Measurements from ENCODE around the gene COL4A2.

The COL4A2 gene

DNA sequence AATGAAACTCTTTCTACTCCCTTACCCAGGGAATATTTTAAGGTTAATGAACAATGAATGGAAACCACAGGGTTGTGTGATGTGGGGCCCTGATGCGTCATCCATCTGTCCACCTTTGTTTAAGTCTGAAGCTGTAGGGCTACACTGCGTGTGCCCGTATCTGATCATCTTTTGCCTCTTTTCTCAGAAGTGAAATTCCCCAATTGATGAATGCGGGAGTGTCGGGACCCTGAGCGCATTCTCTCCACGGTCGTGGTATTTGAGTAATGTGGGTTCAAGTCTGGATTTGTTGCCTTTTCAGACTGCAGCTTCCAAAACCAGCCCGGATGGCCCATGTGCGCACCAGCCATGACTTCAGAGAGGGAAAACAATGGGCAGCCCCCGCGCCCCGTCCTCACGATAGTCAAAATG lies 112.3 kb downstream of the COL4A2 start:
- no peak for DNase-seq (ENCODE audit: low spot score)

DNA sequence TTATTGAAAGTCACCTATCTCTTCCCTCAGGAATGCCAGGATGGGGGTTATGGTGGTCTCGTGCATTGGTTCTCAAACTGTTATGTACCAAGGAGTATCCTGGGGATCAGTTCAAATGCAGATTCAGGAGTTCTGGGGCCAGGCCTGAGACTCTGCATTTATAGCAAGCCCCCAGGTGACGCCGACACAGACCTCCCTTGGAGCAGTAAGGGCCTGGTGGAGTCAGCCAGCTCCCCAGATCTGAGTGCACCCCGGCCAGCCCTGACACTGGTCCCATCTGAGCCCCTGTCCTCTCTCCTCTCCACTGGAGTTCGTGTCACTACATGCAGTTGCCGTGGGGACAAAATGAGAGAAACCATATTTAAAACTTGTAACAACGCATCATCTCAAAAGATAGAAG lies 112.9 kb downstream of the COL4A2 start:
- DNase-seq (ENCODE audit: low spot score), result no peak

DNA sequence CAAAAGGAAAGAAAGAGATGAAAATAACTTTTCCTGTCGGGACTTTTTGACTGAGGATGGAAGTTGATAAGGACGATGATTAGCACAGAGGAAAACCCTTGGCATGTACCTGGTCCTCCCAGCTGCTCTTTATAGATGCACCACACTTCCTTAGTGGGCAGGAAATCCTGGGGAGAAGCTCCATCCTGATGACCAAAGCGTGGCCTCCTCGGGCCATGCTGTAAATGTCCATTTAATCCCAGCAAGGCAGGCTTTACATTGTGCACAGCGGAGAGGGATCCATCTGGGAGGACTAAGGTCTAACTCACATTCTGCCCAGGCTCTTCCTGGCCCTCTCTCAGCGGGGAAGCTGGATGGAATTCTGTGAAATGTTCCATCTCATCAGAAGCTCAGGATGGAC lies 113.5 kb downstream of the COL4A2 start:
- DNase-seq (ENCODE audit: low spot score), result no peak

DNA sequence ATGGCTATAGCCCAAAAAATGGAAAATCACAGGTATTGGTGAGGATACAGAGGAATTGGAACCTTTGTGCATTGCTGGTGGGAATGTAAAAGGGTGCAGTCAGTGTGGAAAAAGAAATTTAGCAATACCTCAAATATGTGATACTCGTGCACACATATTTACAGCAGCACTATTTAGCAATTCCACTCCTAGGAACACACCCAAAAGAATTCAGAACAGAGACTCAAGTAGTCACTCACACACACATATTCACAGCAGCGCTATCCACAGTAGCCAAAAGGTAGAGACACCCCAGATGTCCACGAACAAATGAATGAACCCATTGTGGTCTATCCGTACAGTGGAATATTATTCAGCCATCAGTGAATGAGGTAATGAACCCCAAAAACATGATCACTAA lies 114.0 kb downstream of the COL4A2 start:
- no peak for DNase-seq (ENCODE audit: low spot score)

DNA sequence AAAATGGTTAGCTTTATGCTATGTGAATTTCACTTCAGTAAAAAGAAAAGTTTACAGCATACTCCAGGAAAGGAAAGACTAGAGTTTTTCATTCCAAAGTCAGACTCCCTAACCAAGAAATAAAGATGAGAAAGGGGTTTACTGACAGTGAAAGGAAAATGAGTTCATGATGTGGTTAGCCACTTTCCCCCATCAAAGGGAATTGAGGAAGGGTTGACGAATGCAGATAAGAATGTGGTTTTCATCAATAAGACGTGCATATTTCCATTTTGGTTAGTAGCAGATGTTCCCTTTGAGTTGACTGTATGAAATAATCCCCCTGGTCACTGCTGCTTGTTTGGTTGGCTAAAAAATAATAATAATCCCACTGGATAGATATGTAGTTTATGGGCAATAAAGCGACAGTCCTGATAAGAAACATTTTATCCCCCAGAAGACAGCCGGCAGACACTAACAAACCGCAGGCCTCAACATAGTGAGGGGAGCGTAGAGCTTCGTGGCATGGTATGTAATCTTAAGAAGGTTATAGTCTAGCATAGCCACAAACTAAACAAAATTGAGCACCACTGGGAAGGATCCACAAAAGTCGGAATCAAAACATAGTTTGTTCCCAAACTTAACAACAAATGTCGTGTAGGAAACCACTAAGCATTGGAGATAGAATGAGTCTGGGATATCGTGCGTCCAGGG lies 114.8 kb downstream of the COL4A2 start:
- DNase-seq (ENCODE audit: low spot score), result no peak

DNA sequence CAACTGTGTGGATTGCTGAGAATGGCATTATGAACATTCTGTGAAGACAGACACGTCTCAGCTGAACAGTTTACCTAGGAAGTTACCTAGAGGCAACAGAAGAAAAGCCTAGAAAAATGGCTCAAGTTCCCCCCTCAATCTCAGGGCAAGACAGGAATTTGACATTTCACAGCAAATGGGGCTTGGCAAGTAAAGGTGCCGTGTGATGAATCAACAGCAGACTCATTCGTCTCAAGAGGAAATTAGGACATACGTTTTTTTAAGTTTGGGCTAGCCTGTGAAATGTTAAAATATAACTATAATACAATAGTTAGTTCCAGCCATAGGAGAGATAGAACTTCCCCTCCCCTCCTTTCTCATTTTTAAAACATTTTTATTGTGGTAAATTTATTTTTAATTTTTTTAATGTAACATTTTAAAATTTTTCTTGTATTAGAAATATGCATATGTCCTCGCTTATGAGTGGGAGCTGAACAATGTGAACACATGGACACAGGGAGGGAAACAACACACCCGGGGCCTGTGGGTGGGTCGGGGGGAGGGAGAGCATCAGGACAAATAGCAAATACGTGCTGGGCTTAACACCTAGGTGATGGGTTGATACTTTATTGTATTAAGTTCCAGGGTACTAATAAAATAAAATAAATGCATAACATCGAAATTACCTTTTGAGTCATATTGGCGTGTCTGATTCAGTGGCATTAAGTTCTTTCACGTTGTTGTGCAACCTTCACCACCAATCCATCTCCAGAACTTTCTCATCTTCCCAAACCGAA lies 116.0 kb downstream of the COL4A2 start:
- no peak for DNase-seq (ENCODE audit: low spot score)

DNA sequence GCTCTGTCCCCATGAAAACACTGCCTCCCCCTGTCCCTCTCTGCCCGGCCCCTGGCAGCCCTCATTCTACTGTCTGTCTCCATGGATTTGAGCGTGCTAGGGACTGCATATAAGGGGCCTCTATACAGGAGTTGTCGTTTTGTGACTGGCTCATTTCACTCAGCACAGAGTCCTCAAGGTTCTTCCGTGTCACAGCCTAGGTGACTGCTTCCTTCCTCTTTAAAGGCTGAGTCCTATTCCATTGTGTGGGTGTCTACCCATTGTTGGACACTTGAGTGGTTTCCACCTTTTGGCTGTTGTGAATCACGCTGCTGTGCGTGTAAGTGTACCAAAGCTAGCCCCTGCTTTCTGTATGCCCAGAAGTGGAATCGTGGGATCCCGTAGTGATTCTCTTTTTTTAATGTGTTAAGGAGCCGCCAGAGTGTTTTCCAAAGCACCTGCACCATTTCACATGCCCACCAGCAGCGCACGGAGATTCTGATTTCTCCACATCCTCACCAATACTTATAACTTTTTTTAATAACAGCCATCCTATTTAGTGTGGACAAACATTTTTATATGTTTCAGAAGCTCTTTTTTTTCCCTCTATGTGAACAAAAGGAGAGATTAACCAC lies 116.7 kb downstream of the COL4A2 start:
- DNase-seq (ENCODE audit: low spot score), result no peak

DNA sequence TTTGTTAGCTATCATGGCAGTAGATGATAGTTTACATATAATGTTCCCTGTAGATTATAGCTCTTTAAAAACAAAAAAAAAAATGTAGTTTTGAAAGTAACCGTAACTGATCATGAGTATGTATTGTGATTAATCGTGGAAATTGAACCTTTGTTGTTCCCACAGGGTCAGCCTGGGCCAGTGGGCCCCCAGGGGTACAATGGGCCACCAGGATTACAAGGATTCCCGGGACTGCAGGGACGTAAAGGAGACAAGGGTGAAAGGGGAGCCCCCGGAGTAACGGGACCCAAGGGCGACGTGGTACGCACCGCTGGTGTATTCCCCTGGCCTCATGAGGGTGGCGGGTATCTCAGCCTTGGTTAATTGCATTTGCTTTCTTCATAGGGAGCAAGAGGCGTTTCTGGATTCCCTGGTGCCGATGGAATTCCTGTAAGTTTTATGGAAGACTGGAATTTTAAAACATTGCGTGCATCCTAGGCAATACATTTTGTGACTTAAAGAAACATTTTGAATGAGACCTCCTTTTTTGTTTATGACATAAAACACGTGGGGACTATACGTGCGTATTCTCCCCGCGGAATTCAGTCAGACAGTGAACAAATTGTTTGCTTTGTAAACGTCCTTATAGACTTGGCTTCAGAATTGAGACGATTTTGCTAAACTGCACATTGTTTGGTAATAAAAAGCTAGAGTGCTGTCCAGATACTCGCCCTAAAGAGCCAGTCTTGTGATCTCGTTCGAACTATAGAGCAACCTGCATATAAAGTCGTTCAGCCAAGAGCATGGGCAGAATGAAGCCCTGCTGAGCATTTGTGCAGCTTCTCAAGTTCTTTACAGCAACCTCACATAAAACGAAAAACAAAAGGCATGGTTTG lies 117.7 kb downstream of the COL4A2 start:
- DNase-seq (ENCODE audit: low spot score), result no peak

DNA sequence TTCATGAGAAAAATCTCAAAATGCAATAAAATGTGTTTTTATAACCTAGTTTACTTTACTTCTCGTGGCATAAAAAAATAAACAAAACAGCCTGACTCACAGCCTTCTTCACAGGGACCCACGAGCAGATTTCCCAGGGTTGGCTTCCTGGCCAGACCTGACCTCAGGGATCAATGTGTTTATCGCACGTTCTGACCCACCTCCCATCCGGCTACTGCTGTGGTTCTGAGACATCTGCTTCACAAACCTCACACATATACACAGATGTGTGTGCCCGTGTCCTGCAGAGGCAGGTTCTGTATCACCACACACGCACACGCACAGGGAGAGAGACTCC lies 118.3 kb downstream of the COL4A2 start:
- no peak for DNase-seq (ENCODE audit: low spot score)

DNA sequence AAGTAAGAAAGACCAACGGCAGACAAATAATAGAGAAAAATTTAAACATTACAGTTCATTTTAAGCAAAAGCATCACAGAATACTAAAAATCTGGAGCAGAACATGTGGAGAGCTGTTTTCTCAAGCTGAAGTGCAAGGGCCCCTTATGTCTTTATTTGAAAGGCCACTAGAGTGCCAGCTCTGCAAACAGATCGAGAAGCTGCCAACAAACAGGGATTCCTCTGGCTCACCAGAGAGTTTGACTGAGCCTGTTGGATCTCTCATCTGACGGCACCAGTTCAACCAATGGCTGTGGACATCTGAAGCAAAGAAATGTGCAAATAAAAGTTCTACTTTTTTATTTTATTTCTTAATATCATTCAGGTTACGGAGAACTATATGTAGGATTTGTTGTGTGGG lies 119.7 kb downstream of the COL4A2 start:
- DNase-seq (ENCODE audit: low spot score), result no peak

DNA sequence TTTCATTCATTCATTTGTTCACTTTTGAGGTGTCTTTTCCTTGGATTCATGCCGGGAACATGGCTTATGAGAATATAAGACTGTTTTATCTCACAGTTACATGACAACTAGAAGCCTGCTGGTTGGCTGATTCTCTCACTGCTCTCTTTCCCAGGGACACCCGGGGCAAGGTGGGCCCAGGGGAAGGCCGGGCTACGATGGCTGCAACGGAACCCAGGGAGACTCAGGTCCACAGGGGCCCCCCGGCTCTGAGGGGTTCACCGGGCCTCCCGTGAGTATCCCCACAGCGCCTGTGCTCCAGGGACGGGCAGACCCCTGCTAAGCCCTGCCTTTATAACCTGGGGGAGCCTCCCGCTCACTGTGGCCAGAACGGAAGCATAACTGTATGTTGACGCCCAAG lies 121.2 kb downstream of the COL4A2 start:
- DNase-seq (ENCODE audit: low spot score), result no peak

DNA sequence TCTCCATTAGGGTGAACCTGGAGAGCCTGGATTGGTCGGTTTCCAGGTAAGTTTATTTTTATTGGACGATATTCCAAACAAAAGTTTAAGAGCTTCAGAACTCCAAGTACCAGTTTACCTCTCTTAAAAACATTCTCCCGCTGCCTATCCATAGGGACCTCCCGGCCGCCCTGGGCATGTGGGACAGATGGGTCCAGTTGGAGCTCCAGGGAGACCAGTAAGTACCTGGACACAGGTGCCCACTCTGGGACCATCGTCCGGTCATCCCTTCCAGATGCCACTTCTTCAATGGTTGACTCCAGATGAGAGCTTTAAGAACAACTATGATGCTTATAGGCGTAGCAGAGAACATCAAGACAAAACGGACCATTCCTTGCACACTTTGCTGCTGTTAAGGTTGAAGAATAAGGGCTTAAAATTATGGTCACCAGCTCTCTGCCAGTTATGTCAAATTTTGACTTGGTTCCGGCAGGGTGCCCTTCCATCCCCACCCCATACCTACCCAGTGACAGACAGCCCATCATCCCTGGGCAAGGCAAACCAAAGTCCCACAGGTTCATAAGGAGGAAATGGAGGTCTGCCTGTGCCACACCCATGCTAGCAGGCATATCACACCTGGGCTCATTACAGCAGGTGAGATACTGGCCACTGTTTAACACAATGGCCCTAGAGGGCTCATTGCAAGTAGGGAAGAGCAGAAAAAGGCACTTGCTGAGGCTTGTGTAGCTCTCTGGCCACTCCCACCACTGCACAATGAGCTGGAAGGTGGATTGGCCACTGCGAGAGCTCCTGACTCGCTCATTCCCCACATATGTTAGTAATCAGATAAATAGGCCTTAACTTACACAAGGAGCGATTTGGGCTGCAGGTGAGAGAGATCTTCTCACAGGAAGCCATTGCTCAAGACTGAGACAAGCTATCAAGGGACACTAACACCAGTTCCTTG lies 123.6 kb downstream of the COL4A2 start:
- DNase-seq (ENCODE audit: low spot score), result no peak

DNA sequence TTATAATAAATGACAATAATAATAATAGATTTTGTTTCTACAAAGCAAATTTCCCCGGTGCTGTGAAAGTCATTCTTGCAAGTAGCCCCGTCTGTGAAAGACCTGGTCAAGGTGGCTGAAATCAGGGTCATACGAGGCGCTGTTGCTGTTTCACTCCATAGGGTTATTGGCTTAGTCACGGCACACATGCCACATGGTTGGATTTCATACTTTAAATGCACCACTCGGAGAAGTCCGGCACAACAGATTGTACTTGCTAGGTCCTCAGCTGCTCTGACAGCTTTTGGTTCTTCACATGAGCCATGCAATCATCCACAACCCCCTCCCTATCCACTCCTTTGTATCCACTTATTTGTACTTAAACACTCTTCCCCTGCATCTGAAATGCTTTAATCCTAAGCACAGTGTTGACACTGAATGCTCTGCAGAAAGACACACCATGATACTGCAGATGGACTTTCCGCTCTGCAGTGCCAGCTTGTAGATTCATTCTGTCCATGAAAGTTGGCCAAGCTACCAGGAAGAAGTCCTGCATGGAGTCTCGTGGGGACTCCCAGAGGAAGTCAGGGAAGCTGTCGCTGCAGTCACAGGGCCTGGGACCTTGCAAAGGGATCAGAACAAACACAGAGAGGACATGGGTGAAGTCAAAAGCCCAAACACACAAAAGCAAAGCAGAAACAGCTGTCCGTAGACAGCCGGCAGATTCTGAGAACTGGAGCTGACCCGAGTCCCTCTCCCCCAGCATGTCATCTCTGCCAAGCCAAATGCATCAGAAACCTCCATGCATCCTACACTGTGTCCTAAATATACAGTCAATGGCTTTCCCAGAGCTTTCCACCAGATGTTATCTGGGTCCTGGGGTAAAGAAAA lies 124.6 kb downstream of the COL4A2 start:
- DNase-seq (ENCODE audit: low spot score), result no peak

DNA sequence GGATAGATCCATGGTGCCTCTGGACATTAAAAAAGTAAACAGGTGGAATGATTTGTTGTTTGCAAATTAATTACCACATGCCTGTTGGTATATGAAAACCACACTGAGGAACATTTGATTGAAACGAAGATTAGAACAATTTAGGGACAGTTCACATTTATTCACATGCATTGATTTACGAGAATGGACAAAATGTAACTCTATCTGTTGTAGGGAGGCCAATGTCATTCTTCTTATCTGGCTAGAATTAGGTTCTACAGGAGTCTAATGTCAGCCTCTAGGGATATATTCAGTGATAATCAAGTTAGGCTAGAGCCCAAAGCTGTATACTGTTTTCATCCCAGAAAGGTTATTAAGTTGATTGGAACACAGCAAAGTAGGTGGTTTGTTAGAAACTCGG lies 125.4 kb downstream of the COL4A2 start:
- DNase-seq (ENCODE audit: low spot score), result no peak

DNA sequence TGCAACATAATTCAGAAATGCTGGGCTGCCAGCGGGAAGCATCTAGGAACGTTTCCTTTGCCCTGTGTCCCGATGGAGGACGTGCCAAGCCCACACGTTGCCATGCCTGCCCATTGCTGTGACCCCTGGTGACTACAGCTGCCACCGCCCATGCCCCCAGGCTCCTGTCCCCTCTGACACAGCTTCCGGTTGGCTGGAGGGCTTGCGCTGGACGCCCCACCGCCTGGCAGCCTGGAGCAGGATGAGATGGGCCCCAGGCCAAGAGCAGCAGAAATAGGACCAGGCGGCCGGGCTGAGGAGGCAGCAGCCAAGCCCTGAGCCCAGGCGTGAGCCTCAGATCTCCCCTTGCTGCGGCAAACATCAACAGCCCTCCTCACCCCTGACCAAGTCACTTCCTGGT lies 125.9 kb downstream of the COL4A2 start:
- no peak for DNase-seq (ENCODE audit: low spot score)

DNA sequence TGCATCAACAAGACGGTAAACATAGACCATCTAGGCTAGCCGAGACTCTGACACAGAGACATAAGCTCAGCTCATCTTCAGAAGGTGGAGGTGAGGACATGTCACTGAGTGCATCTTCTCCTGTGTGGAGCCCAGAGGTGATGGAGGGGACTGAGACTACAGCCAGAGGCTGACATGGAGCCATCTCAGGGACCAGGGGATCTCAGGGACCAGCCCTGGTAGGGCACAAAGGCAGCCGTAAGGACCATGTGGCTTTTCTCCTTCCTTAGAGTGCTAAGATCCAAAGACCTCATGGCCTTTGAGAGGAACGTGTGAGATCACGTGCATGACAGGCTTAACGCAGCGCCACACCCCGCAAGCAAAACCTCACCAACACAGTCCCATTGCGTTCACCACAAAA lies 127.5 kb downstream of the COL4A2 start:
- DNase-seq (ENCODE audit: low spot score), result no peak

DNA sequence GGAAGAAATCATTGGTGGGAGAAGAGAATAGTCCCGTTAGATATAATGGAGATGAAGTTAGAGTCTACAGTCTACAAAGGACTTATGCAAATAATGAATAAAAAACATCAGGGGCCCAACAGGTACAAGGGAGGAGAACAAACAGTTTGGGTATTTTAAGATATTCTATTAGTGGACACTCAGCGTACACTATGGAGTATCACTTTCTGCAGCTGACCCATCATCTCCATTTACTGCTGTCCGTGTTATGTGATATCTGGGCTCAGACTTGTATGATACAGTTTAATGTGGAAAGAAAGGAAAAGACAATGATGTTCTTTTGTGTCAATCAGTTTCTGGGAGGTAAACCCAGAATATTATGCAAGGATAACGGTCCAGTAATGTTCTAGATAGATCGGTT lies 128.2 kb downstream of the COL4A2 start:
- no peak for DNase-seq (ENCODE audit: low spot score)

DNA sequence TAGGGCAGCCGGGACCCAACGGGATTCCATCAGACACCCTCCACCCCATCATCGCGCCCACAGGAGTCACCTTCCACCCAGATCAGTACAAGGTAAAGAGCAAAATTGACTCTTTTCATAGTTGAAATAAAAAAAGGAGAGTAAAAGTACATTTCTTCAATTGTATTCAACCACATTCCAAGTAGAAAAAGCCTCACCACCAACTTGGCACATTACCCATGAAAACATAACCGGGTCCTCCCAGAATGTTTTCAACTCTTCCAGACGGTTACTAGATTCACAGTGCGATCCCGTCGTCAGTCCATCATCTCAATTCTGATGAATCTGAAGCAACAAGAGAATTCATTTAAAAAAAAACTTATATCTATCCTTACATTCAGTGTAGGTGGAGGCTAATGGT lies 129.2 kb downstream of the COL4A2 start:
- no peak for DNase-seq (ENCODE audit: low spot score)

DNA sequence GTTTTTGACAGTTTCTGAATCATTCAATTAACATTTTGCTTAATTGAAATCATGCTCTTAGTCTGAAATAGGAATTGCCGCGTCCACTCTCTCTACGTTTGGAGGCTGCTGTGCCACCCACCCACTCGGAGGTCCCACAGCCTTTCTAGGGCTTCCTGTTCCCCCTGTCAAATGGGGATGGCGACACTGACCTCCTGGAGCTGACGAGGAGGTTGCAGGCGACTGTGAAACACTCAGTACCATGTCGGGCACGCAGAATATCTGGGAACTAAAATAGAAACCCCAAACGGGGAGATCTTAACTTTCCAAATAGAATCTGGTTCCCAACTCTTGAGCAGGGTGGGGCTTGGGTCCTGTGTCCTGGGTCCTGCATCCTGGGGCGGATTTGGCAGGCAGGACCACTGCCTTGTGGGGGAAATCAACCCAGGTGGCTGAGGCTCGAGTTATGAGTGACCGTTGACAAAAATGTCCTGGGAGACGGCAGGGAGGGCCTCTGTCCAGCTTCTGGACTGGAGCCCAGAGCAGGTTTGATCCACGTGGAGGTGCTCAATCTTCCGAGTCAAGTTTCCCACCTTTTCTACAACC lies 129.8 kb downstream of the COL4A2 start:
- no peak for DNase-seq (ENCODE audit: low spot score)

DNA sequence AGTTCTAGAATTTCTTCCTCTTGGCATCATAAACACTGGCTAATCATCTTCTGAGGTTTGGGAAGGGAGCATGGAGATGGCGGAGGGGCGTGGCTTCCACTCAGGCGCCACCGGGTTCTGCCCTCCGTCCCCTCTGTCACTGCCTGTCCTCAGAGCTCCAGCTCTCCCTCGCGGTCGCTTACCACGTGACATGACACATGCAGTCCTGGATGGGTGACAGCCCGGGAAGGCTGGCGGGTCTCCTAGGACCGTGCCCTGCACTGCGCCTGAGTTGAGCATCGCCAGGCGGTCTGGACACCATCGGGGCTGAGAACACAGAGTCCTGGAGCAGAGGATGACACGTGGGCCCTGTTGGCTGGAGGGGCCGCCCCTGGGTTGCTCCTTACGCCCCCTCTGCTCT lies 131.1 kb downstream of the COL4A2 start:
- no peak for DNase-seq (ENCODE audit: low spot score)

Data from CD4-positive, alpha-beta T cell treated with Interleukin-15 for 4 hours (primary cell).